GM12878 (cell line): ENCODE results near the gene SYNJ2. TPM values are rescaled to one million over a fixed set of nuclear protein-coding genes. Genes with fewer than 3 reads are reported as not detected.

Experiments
- ATAC-seq: fragments of 200-7000 bp; cut with Tn5 transposase; 3 replicates; pipeline ENCODE4 v1.9.1; 2020; ENCODE audit warnings: mild to moderate bottlenecking, moderate library complexity
- BruUV-seq: library from RNA; stranded (reverse); fragments of 400-500 nt; replicated peaks from 2 replicates; lab custom pipeline; 2021; lab: Mats Ljungman, UMichigan
- CTCF ChIA-PET: fragments of 300-600 bp; sonication (Branson Sonifier 250); formaldehyde crosslinking; extraction: SDS; loops from one replicate; lab custom pipeline; 2021; ENCODE audit warnings: inconsistent platforms; lab: Yijun Ruan, JAX
- POLR2A ChIA-PET: fragments of 350-600 bp; formaldehyde crosslinking; extraction: SDS; loops from one replicate; lab custom pipeline; 2021; ENCODE audit warnings: inconsistent platforms; lab: Charles Lee
- RAD21 ChIA-PET: fragments of 300-600 bp; sonication (Branson Sonifier 250); formaldehyde crosslinking; loops from one replicate; lab custom pipeline; 2023; ENCODE audit warnings: antibody characterized with exemption; ENCODE audit not compliant: unreplicated experiment; lab: Charles Lee
- SMC1A ChIA-PET: fragments of 300-600 bp; sonication (Branson Sonifier 250); formaldehyde crosslinking; loops from one replicate; lab custom pipeline; 2023; ENCODE audit not compliant: unreplicated experiment, uncharacterized antibody; lab: Charles Lee
- DNase-seq: peaks from one replicate; pipeline ENCODE4 v3.0.0-alpha.2; 2011; ENCODE audit warnings: low read depth, low spot score
- FAIRE-seq: peaks from 3 replicates; lab custom pipeline; 2011; peaks lifted over from hg19 to GRCh38; lab: Jason Lieb, UNC
- H2AFZ ChIP-seq: 2 replicates; pipeline ENCODE4 v1.6.0; 2011; ENCODE audit warnings: low read depth, low read length, control low read depth; ENCODE audit not compliant: control insufficient read depth
- H3K27ac ChIP-seq: 2 replicates; pipeline ENCODE4 v1.5.1; 2011; ENCODE audit warnings: control low read depth; ENCODE audit not compliant: control insufficient read depth, insufficient read depth
- H3K27me3 ChIP-seq, 2 experiments: replicated peaks in 1 of 2; 2 replicates each; pipeline versions ENCODE4 v1.6.0 to v1.6.1; 2011; ENCODE audit warnings: low read length in 1 of 2; ENCODE audit not compliant: control insufficient read depth in 2 of 2, insufficient read depth in 2 of 2
- H3K36me3 ChIP-seq, 2 experiments: 2 replicates each; pipeline ENCODE4 v1.5.1; 2011; ENCODE audit warnings: low read length in 1 of 2; ENCODE audit not compliant: control insufficient read depth in 2 of 2, insufficient read depth in 2 of 2
- H3K4me1 ChIP-seq: 2 replicates; pipeline ENCODE4 v1.6.1; 2011; ENCODE audit warnings: mild to moderate bottlenecking, low read length, moderate library complexity, mixed read lengths; ENCODE audit not compliant: control insufficient read depth, insufficient read depth
- H3K4me2 ChIP-seq: 2 replicates; pipeline ENCODE4 v1.6.0; 2011; ENCODE audit warnings: control low read depth; ENCODE audit not compliant: control insufficient read depth, insufficient read depth
- H3K4me3 ChIP-seq: fragments of 200-600 bp; sonication (generic); 2 replicates; pipeline ENCODE4 v1.5.1; 2016
- H3K79me2 ChIP-seq: 2 replicates; pipeline ENCODE4 v1.6.0; 2011; ENCODE audit warnings: low read length; ENCODE audit not compliant: control insufficient read depth, insufficient read depth
- H3K9ac ChIP-seq: 2 replicates; pipeline ENCODE4 v1.8.0; 2011; ENCODE audit warnings: low read length, control low read depth, mixed read lengths; ENCODE audit not compliant: control insufficient read depth, insufficient read depth
- H3K9me3 ChIP-seq: replicated peaks from 3 replicates; pipeline ENCODE4 v1.5.1; 2011; ENCODE audit warnings: mild to moderate bottlenecking, low read length; ENCODE audit not compliant: control insufficient read depth, insufficient read depth
- H4K20me1 ChIP-seq: 2 replicates; pipeline ENCODE4 v1.6.0; 2011; ENCODE audit not compliant: control insufficient read depth, insufficient read depth
- BHLHE40 ChIP-seq, 2 experiments: fragments of 450-650 bp in 1 of 2; IDR thresholded peaks; 2 replicates each; pipeline ENCODE4 v1.6.1; 2011 to 2017; ENCODE audit warnings: low read depth in 2 of 2, borderline replicate concordance in 1 of 2, improper control_type of control experiment in 1 of 2, low read length in 1 of 2, mild to moderate bottlenecking in 1 of 2
- EZH2 ChIP-seq: IDR thresholded peaks from 2 replicates; pipeline ENCODE4 v1.6.1; 2012; ENCODE audit warnings: low read depth, mild to moderate bottlenecking, control low read depth, inconsistent platforms, low read length, borderline replicate concordance; ENCODE audit not compliant: control insufficient read depth
- FOS ChIP-seq: IDR thresholded peaks from 3 replicates; pipeline ENCODE4 v1.6.1; 2011; ENCODE audit warnings: borderline replicate concordance; ENCODE audit not compliant: insufficient read length; ENCODE audit errors: extremely low read depth
- FOXK2 ChIP-seq: fragments of 450-650 bp; IDR thresholded peaks from 2 replicates; pipeline ENCODE4 v1.6.1; 2017; ENCODE audit warnings: mild to moderate bottlenecking, moderate library complexity
- HCFC1 ChIP-seq: fragments of 150-350 bp; IDR thresholded peaks from 2 replicates; pipeline ENCODE4 v1.6.1; 2014; ENCODE audit warnings: low read length
- IKZF1 ChIP-seq: fragments of 450-650 bp; conservative IDR thresholded peaks from 2 replicates; pipeline ENCODE4 v1.6.1; 2017; ENCODE audit warnings: antibody characterized with exemption, mild to moderate bottlenecking
- IKZF2 ChIP-seq, 2 experiments: fragments of 450-650 bp; IDR thresholded peaks; 2 replicates each; pipeline ENCODE4 v1.6.1; 2017; ENCODE audit warnings: mild to moderate bottlenecking in 2 of 2, moderate library complexity in 2 of 2
- JUNB ChIP-seq: IDR thresholded peaks from 2 replicates; pipeline ENCODE4 v1.6.1; 2016; ENCODE audit warnings: antibody characterized with exemption, mild to moderate bottlenecking
- ZNF207 ChIP-seq: fragments of 450-650 bp; IDR thresholded peaks from 2 replicates; pipeline ENCODE4 v1.6.1; 2014; ENCODE audit warnings: antibody characterized with exemption, mild to moderate bottlenecking, borderline replicate concordance
- WGBS: methylation state at CpG from one replicate; pipeline ENCODE4 v1.1.6; 2016; ENCODE audit warnings: low lambda C conversion rate; ENCODE audit not compliant: insufficient replicate concordance, insufficient coverage; ENCODE audit errors: missing lambda C conversion rate; 5-methylcytosine and 5-hydroxymethylcytosine counted together
- in situ Hi-C: fragments of 300-500 bp; cut with MboI; formaldehyde crosslinking; loops from 9 replicates; pipeline ENCODE4 v1.14.3; 2018; ENCODE audit warnings: mixed read lengths
- intact Hi-C: fragments of 100-400 bp; cut with micrococcal nuclease; formaldehyde crosslinking; loops from one replicate; pipeline ENCODE4 v1.14.2; 2022; ENCODE audit not compliant: unreplicated experiment
- polyA plus RNA-seq, 11 experiments: library from polyadenylated mRNA; depleted of rRNA in 4 of 11; unstranded in 6 of 11; stranded (reverse) in 5 of 11; fragments of >200 nt; fragmentation: Nextera tagmentation in 4 of 11; fragmentation: Illumina TruSeq in 1 of 11; extraction: Ambion mirVana in 4 of 11; extraction: Trizol in 1 of 11; gene quantifications; 1 replicate in 1 of 11; 2 replicates in 10 of 11; pipeline versions ENCODE4 v1.2.1 to v1.2.3, GENCODE V29; 2011 to 2016; ENCODE audit warnings: inconsistent platforms in 2 of 11, missing spikeins in 2 of 11, low read depth in 1 of 11
- total RNA-seq, 4 experiments: library from RNA; depleted of rRNA in 3 of 4; stranded (reverse); fragments of >200 nt in 3 of 4; fragmentation: Illumina TruSeq in 1 of 4; extraction: Trizol in 1 of 4; gene quantifications; 2 replicates each; pipeline versions ENCODE4 v1.2.1 to v1.2.3, GENCODE V29; 2013 to 2021
- TF ChIP-seq, protein P1 (sequence below): IDR thresholded peaks from 2 replicates; pipeline ENCODE4 v1.6.1; 2011; ENCODE audit warnings: borderline replicate concordance, low read depth, mild to moderate bottlenecking, moderate library complexity, mixed read lengths, low read length; ENCODE audit not compliant: insufficient read depth; ENCODE audit errors: extremely low read length
- TF ChIP-seq, protein P2 (sequence below): IDR thresholded peaks from 2 replicates; pipeline ENCODE4 v1.6.1; 2012; ENCODE audit warnings: mild to moderate bottlenecking, low read depth, low read length
- TF ChIP-seq, protein P3 (sequence below): fragments of 450-650 bp; IDR thresholded peaks from 2 replicates; pipeline ENCODE4 v1.6.1; 2017; ENCODE audit warnings: mild to moderate bottlenecking, moderate library complexity
- TF ChIP-seq, protein P4 (sequence below): fragments of 150-350 bp; IDR thresholded peaks from 2 replicates; pipeline ENCODE4 v1.6.1; 2014; ENCODE audit warnings: mild to moderate bottlenecking, low read depth, low read length

SYNJ2 gene
- total and polyA plus RNA-seq, 10 of the 15 experiments (the other 5 are each of a cell fraction or from before 2014, with no cell fraction given): 0.11 to 1.8 (median 0.57) TPM

DNA sequence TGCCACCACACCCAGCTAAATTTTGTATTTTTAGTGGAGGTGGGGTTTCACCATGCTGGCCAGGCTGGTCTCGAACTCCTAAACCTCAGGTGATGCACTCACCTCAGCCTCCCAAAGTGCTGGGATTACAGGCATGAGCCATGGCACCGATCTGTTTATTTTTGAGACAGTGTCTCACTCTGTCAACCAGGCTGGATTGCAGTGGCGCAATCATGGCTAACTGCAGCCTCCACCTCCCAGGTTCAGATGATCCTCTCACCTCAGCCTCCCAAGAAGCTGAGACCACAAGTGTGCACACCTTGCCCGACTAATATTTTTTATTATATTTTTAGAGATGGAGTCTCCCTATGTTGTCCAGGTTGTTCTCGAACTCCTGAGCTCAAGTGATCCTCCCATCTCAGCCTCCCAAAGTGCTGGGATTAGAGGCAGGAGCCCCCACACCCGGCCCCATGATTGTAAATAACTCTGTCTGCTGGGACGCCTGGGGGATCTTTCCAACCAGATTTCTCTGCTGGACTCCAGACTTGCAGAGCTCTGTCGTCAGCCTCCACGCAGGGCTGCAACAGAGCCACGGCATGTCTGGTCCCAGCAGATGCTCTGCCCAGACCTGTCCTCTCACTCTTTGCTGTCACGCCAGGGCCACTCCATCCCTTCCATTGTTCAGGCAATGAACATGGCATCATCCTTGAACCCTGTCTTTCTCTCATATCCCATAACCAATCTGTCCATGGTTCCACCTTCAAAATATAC lies 25.3 kb downstream of the SYNJ2 start:
- no peaks in the 10 kb centered on the region for H3K9me3 ChIP-seq
- ChIA-PET CTCF (interaction anchor here (2.4 kb wide), 1 partner anchor 19 kb away, joined by 5 read pairs; no protein-coding TSS in a partner anchor), POLR2A (no interaction called here), RAD21 (no interaction called here), SMC1A (interaction anchor here (0.5 to 0.7 kb wide), 2 partner anchors 9 to 84 kb away, joined by 3 read pairs; no protein-coding TSS in a partner anchor)
- H3K4me3 ChIP-seq: no peak overlapping the region
- no peak for DNase-seq
- FAIRE-seq: no peak
- H3K27ac ChIP-seq: no peak overlapping the region
- in situ Hi-C loops (no loop called here), intact Hi-C loops (no loop called here)
- H3K79me2 ChIP-seq: peaks cover 2% of the 10 kb centered on the region; the same call in 1 of the 2 replicates
- peaks cover 34% of the 10 kb centered on the region for H3K4me1 ChIP-seq
- WGBS: 94% methylated on average over 11 of the region's 11 CpGs
- H4K20me1 ChIP-seq: no peaks in the 10 kb centered on the region
- no TSS peak for BruUV-seq
- no peaks in the 10 kb centered on the region for H3K36me3 ChIP-seq
- no peak overlapping the region for H2AFZ ChIP-seq
- H3K4me2 ChIP-seq: no peak overlapping the region
- H3K9ac ChIP-seq: no peak overlapping the region
- H3K27me3 ChIP-seq: no peaks in the 10 kb centered on the region
- ATAC-seq: no peak
- TF ChIP-seq HCFC1 (no peak), BHLHE40 (IDR thresholded peaks at IDR 0.05; ENCODE audit: borderline replicate concordance in 1 of 2, low read depth in 2 of 2, low read length in 1 of 2) (no peak), ZNF207 (no peak), FOXK2 (no peak), FOS (no peak), IKZF2 (IDR thresholded peaks at IDR 0.05) (no peak), JUNB (no peak), IKZF1 (no peak), EZH2 (no peak)
- TF ChIP-seq, protein P1, sequence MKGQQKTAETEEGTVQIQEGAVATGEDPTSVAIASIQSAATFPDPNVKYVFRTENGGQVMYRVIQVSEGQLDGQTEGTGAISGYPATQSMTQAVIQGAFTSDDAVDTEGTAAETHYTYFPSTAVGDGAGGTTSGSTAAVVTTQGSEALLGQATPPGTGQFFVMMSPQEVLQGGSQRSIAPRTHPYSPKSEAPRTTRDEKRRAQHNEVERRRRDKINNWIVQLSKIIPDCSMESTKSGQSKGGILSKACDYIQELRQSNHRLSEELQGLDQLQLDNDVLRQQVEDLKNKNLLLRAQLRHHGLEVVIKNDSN: no peak
- TF ChIP-seq, protein P2, sequence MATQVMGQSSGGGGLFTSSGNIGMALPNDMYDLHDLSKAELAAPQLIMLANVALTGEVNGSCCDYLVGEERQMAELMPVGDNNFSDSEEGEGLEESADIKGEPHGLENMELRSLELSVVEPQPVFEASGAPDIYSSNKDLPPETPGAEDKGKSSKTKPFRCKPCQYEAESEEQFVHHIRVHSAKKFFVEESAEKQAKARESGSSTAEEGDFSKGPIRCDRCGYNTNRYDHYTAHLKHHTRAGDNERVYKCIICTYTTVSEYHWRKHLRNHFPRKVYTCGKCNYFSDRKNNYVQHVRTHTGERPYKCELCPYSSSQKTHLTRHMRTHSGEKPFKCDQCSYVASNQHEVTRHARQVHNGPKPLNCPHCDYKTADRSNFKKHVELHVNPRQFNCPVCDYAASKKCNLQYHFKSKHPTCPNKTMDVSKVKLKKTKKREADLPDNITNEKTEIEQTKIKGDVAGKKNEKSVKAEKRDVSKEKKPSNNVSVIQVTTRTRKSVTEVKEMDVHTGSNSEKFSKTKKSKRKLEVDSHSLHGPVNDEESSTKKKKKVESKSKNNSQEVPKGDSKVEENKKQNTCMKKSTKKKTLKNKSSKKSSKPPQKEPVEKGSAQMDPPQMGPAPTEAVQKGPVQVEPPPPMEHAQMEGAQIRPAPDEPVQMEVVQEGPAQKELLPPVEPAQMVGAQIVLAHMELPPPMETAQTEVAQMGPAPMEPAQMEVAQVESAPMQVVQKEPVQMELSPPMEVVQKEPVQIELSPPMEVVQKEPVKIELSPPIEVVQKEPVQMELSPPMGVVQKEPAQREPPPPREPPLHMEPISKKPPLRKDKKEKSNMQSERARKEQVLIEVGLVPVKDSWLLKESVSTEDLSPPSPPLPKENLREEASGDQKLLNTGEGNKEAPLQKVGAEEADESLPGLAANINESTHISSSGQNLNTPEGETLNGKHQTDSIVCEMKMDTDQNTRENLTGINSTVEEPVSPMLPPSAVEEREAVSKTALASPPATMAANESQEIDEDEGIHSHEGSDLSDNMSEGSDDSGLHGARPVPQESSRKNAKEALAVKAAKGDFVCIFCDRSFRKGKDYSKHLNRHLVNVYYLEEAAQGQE: no peak
- TF ChIP-seq, protein P3, sequence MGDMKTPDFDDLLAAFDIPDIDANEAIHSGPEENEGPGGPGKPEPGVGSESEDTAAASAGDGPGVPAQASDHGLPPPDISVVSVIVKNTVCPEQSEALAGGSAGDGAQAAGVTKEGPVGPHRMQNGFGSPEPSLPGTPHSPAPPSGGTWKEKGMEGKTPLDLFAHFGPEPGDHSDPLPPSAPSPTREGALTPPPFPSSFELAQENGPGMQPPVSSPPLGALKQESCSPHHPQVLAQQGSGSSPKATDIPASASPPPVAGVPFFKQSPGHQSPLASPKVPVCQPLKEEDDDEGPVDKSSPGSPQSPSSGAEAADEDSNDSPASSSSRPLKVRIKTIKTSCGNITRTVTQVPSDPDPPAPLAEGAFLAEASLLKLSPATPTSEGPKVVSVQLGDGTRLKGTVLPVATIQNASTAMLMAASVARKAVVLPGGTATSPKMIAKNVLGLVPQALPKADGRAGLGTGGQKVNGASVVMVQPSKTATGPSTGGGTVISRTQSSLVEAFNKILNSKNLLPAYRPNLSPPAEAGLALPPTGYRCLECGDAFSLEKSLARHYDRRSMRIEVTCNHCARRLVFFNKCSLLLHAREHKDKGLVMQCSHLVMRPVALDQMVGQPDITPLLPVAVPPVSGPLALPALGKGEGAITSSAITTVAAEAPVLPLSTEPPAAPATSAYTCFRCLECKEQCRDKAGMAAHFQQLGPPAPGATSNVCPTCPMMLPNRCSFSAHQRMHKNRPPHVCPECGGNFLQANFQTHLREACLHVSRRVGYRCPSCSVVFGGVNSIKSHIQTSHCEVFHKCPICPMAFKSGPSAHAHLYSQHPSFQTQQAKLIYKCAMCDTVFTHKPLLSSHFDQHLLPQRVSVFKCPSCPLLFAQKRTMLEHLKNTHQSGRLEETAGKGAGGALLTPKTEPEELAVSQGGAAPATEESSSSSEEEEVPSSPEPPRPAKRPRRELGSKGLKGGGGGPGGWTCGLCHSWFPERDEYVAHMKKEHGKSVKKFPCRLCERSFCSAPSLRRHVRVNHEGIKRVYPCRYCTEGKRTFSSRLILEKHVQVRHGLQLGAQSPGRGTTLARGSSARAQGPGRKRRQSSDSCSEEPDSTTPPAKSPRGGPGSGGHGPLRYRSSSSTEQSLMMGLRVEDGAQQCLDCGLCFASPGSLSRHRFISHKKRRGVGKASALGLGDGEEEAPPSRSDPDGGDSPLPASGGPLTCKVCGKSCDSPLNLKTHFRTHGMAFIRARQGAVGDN: no peak
- TF ChIP-seq, protein P4, sequence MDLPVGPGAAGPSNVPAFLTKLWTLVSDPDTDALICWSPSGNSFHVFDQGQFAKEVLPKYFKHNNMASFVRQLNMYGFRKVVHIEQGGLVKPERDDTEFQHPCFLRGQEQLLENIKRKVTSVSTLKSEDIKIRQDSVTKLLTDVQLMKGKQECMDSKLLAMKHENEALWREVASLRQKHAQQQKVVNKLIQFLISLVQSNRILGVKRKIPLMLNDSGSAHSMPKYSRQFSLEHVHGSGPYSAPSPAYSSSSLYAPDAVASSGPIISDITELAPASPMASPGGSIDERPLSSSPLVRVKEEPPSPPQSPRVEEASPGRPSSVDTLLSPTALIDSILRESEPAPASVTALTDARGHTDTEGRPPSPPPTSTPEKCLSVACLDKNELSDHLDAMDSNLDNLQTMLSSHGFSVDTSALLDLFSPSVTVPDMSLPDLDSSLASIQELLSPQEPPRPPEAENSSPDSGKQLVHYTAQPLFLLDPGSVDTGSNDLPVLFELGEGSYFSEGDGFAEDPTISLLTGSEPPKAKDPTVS: no peak
